NCI-H226 (cell line): ENCODE data around the gene CLNK.

Source experiments
- DNase-seq: peaks from one replicate; pipeline ENCODE4 v3.0.0-alpha.2; 2015

CLNK gene

GRCh38 chr4:10684631-10685030 lies at the start of gene CLNK:
CLNK (minus strand) TSS chr4:10684768; CDS start chr4:10667869, 16,899 bp downstream.
- DNase-seq = no peak

GRCh38 chr4:10733481-10734062 lies 49.0 kb upstream of the CLNK start:
- no peak for DNase-seq

- DNase-seq = no peak
Observed at GRCh38 chr4:10732914-10733415, 48.4 kb upstream of the CLNK start.

GRCh38 chr4:10732235-10732913 lies 47.8 kb upstream of the CLNK start:
- no peak for DNase-seq

- DNase-seq = no peak
Observed at GRCh38 chr4:10731690-10732089, 47.1 kb upstream of the CLNK start.

GRCh38 chr4:10731162-10731561 lies 46.6 kb upstream of the CLNK start:
- no peak for DNase-seq

GRCh38 chr4:10730590-10730989 lies 46.0 kb upstream of the CLNK start:
- DNase-seq = no peak

GRCh38 chr4:10730019-10730418 lies 45.5 kb upstream of the CLNK start:
- DNase-seq = no peak

- no peak for DNase-seq
Observed at GRCh38 chr4:10729366-10729765, 44.8 kb upstream of the CLNK start.

GRCh38 chr4:10728016-10728415 lies 43.4 kb upstream of the CLNK start:
- no peak for DNase-seq

- no peak for DNase-seq
Observed at GRCh38 chr4:10727140-10727880, 42.7 kb upstream of the CLNK start.

GRCh38 chr4:10722957-10723356 lies 38.4 kb upstream of the CLNK start:
- no peak for DNase-seq

GRCh38 chr4:10721616-10722015 lies 37.0 kb upstream of the CLNK start:
- no peak for DNase-seq

GRCh38 chr4:10716163-10716562 lies 31.6 kb upstream of the CLNK start:
- no peak for DNase-seq

GRCh38 chr4:10715696-10716095 lies 31.1 kb upstream of the CLNK start:
- no peak for DNase-seq

GRCh38 chr4:10715135-10715534 lies 30.6 kb upstream of the CLNK start:
- DNase-seq = no peak

GRCh38 chr4:10713591-10713990 lies 29.0 kb upstream of the CLNK start:
- no peak for DNase-seq

GRCh38 chr4:10706236-10706635 lies 21.7 kb upstream of the CLNK start:
- no peak for DNase-seq

- no peak for DNase-seq
Observed at GRCh38 chr4:10704430-10704810, 19.9 kb upstream of the CLNK start.

GRCh38 chr4:10703766-10704429 lies 19.3 kb upstream of the CLNK start:
- no peak for DNase-seq

GRCh38 chr4:10703156-10703555 lies 18.6 kb upstream of the CLNK start:
- no peak for DNase-seq

GRCh38 chr4:10701702-10702460 lies 17.3 kb upstream of the CLNK start:
- DNase-seq = no peak

GRCh38 chr4:10701161-10701560 lies 16.6 kb upstream of the CLNK start:
- DNase-seq = no peak
